Caco-2 (cell line): ENCODE results near the gene SEPTIN12. TPM values are rescaled to one million over a fixed set of nuclear protein-coding genes. Genes with fewer than 3 reads are reported as not detected.

Source experiments
- BruUV-seq: library from RNA; stranded (reverse); fragments of 400-500 nt; replicated peaks from 2 replicates; lab custom pipeline; 2021; lab: Mats Ljungman, UMichigan
- CTCF ChIA-PET: fragments of 300-600 bp; sonication (Branson Sonifier 250); formaldehyde crosslinking; loops from one replicate; lab custom pipeline; 2022; ENCODE audit warnings: antibody characterized with exemption; lab: Charles Lee
- POLR2A ChIA-PET: fragments of 300-600 bp; sonication (Branson Sonifier 250); formaldehyde crosslinking; loops from one replicate; lab custom pipeline; 2022; ENCODE audit warnings: antibody characterized with exemption; lab: Charles Lee
- DNase-seq, 2 experiments: peaks; one replicate each; pipeline versions ENCODE4 v3.0.0 to v3.0.0-alpha.2; 2020 to 2022
- H3K27me3 ChIP-seq: replicated peaks from 2 replicates; pipeline ENCODE4 v1.6.0; 2011; ENCODE audit warnings: low read length; ENCODE audit not compliant: control insufficient read depth, insufficient read depth
- H3K36me3 ChIP-seq: 2 replicates; pipeline ENCODE4 v1.5.1; 2011; ENCODE audit warnings: low read length; ENCODE audit not compliant: control insufficient read depth, insufficient read depth
- H3K4me1 ChIP-seq: fragments of 250-450 bp; sonication (Bioruptor Pico); 2 replicates; pipeline ENCODE4 v1.5.1; 2020; ENCODE audit warnings: mild to moderate bottlenecking
- H3K4me3 ChIP-seq: 2 replicates; pipeline ENCODE4 v1.5.1; 2011; ENCODE audit warnings: low read depth, mild to moderate bottlenecking, control low read depth, low read length
- H3K9me3 ChIP-seq: fragments of 250-450 bp; sonication (Bioruptor Pico); 2 replicates; pipeline ENCODE4 v1.5.1; 2020; ENCODE audit warnings: mild to moderate bottlenecking, moderate library complexity
- H3K27ac Mint-ChIP-seq: one replicate; pipeline ENCODE4 v1.8.0; 2022; ENCODE audit warnings: mixed read lengths; ENCODE audit not compliant: unreplicated experiment
- H3K27me3 Mint-ChIP-seq: one replicate; pipeline ENCODE4 v1.8.0; 2022; ENCODE audit warnings: mixed read lengths; ENCODE audit not compliant: insufficient read depth, unreplicated experiment
- H3K36me3 Mint-ChIP-seq: one replicate; pipeline ENCODE4 v1.8.0; 2022; ENCODE audit warnings: mild to moderate bottlenecking, mixed read lengths; ENCODE audit not compliant: insufficient read depth, unreplicated experiment
- H3K4me1 Mint-ChIP-seq: one replicate; pipeline ENCODE4 v1.8.0; 2022; ENCODE audit warnings: low read depth, mixed read lengths; ENCODE audit not compliant: unreplicated experiment
- H3K4me3 Mint-ChIP-seq: one replicate; pipeline ENCODE4 v1.8.0; 2022; ENCODE audit warnings: mild to moderate bottlenecking, moderate library complexity, mixed read lengths; ENCODE audit not compliant: unreplicated experiment
- H3K9me3 Mint-ChIP-seq: one replicate; pipeline ENCODE4 v1.8.0; 2022; ENCODE audit warnings: mixed read lengths; ENCODE audit not compliant: unreplicated experiment
- intact Hi-C: fragments of 100-400 bp; cut with micrococcal nuclease; formaldehyde crosslinking; loops from one replicate; pipeline ENCODE4 v1.10.0; 2022; ENCODE audit not compliant: unreplicated experiment
- total RNA-seq: library from RNA; stranded (reverse); gene quantifications from 2 replicates; pipeline ENCODE4 v1.2.3, GENCODE V29; 2022
- TF ChIP-seq, protein P1 (sequence below), 2 experiments: fragments of 200-600 bp in 1 of 2; IDR thresholded peaks; 1 replicate in 1 of 2; 2 replicates in 1 of 2; pipeline versions ENCODE4 v1.5.1 to v1.8.0; 2011 to 2022; ENCODE audit warnings: antibody characterized with exemption in 1 of 2, control low read depth in 1 of 2, inconsistent platforms in 1 of 2, low read depth in 1 of 2, low read length in 1 of 2, mild to moderate bottlenecking in 1 of 2, moderate library complexity in 1 of 2; ENCODE audit not compliant: insufficient read depth in 1 of 2, severe bottlenecking in 1 of 2, unreplicated experiment in 1 of 2

Gene SEPTIN12
- total RNA-seq, 1 experiment from 2014 or later: not detected

DNA sequence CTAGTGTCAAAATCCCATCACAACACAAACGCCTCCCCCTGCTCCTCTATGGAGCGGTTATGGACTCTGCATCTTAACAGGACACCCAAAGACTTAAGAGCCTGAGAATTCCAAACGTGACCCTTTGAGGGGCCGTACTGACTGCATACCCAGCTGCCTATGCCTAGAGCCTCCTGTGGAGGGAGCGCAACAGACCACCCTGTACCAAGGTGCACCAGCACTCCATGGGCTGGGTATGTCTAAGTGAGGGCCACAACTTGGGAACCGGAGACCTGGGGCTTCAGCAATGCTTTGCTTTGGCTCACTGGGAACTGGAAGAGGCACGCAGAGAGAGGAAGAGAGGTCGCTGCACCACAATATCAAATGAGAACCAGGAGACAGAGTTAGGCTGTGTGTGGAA is 59.5 kb downstream of the SEPTIN12 start:
- CTCF ChIA-PET: no interaction called here
- TF ChIP-seq, protein P1, sequence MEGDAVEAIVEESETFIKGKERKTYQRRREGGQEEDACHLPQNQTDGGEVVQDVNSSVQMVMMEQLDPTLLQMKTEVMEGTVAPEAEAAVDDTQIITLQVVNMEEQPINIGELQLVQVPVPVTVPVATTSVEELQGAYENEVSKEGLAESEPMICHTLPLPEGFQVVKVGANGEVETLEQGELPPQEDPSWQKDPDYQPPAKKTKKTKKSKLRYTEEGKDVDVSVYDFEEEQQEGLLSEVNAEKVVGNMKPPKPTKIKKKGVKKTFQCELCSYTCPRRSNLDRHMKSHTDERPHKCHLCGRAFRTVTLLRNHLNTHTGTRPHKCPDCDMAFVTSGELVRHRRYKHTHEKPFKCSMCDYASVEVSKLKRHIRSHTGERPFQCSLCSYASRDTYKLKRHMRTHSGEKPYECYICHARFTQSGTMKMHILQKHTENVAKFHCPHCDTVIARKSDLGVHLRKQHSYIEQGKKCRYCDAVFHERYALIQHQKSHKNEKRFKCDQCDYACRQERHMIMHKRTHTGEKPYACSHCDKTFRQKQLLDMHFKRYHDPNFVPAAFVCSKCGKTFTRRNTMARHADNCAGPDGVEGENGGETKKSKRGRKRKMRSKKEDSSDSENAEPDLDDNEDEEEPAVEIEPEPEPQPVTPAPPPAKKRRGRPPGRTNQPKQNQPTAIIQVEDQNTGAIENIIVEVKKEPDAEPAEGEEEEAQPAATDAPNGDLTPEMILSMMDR (IDR thresholded peaks at IDR 0.05; ENCODE audit: insufficient read depth in 1 of 2, low read depth in 1 of 2, low read length in 1 of 2, severe bottlenecking in 1 of 2, unreplicated experiment in 1 of 2): no peak
- no peak for DNase-seq
- intact Hi-C loops: no loop called here
- Histone ChIP-seq H3K36me3 (no peaks in the 10 kb centered on the region), H3K4me3 (no peak overlapping the region), H3K9me3 (no peaks in the 10 kb centered on the region), H3K27me3 (no peaks in the 10 kb centered on the region), H3K4me1 (no peaks in the 10 kb centered on the region)
- no TSS peak for BruUV-seq
- Mint-ChIP-seq H3K4me3 (no peak overlapping the region), H3K4me1 (no peaks in the 10 kb centered on the region), H3K9me3 (no peaks in the 10 kb centered on the region), H3K27ac (no peak overlapping the region), H3K36me3 (peaks cover 18% of the 10 kb centered on the region), H3K27me3 (no peaks in the 10 kb centered on the region)
- POLR2A ChIA-PET: no interaction called here

Other genes with a start within 250 kb of the SEPTIN12 start
- gene CDIP1, start 249.6 kb downstream of the SEPTIN12 start, total RNA-seq: 45.0 and 51.7 TPM in 2 replicates
- 0.11 and 0.19 TPM in 2 replicates for gene C16orf96, start 232.0 kb downstream of the SEPTIN12 start, total RNA-seq
- gene UBALD1, start 173.5 kb downstream of the SEPTIN12 start, total RNA-seq: 32.4 and 36.2 TPM in 2 replicates
- 67.1 and 72.3 TPM in 2 replicates for gene MGRN1, start 163.5 kb downstream of the SEPTIN12 start, total RNA-seq
- gene NUDT16L1, start 94.8 kb downstream of the SEPTIN12 start, total RNA-seq: 27.9 and 31.3 TPM in 2 replicates
- 27.4 and 28.1 TPM in 2 replicates for gene ANKS3, start 54.1 kb downstream of the SEPTIN12 start, total RNA-seq
- gene DNAAF8, start 53.8 kb downstream of the SEPTIN12 start, total RNA-seq: 0.54 TPM in 1 of 2 replicates, not detected in the other
- gene ZNF500, start 21.2 kb downstream of the SEPTIN12 start, total RNA-seq: 12.9 and 13.3 TPM in 2 replicates
- not detected in 2 replicates for gene SMIM22, start 7.0 kb upstream of the SEPTIN12 start, total RNA-seq
- gene ROGDI, start 14.3 kb upstream of the SEPTIN12 start, total RNA-seq: 18.2 and 19.0 TPM in 2 replicates
- gene GLYR1, start 58.9 kb upstream of the SEPTIN12 start, total RNA-seq: 112 and 117 TPM in 2 replicates
- 31.5 and 37.9 TPM in 2 replicates for gene UBN1, start 59.1 kb upstream of the SEPTIN12 start, total RNA-seq
- gene PPL, start 148.8 kb upstream of the SEPTIN12 start, total RNA-seq: 61.5 and 68.1 TPM in 2 replicates
- gene SEC14L5, start 170.0 kb upstream of the SEPTIN12 start, total RNA-seq: 0.14 and 0.67 TPM in 2 replicates
- 15.9 and 16.7 TPM in 2 replicates for gene NAGPA, start 245.6 kb upstream of the SEPTIN12 start, total RNA-seq